GM19238 (cell line): ENCODE results near the gene ANO7.
A peak's percentile ranks its signal among the peaks of the same experiment; 100 is the strongest.

ENCODE experiments used
- DNase-seq: peaks from one replicate; pipeline ENCODE4 v3.0.0; 2011; ENCODE audit warnings: low spot score; ENCODE audit not compliant: insufficient read length

Gene ANO7

DNA sequence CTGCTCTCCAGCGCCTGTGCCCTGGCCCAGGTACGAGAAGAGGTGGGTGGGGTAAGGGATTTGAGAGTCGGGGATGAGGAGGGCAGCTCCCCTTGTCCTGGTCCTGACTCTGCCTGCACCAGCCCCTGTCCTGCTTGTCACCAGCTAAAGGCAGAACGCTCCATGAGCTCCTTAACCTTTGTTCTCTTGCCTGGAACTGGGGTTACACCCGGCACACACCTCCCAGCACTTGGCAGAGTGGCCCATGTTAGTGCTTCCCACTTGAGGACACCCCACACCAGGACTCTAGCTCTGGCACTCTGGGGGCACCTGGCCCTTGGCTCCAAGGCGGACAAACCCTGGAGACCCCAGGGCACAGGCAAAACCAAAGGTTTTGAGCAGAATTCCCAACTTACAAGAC lies 19.2 kb downstream of the ANO7 start:
- no peak for DNase-seq

GRCh38 chr2:241208058-241208457 lies 19.6 kb downstream of the ANO7 start:
- DNase-seq = no peak

DNA sequence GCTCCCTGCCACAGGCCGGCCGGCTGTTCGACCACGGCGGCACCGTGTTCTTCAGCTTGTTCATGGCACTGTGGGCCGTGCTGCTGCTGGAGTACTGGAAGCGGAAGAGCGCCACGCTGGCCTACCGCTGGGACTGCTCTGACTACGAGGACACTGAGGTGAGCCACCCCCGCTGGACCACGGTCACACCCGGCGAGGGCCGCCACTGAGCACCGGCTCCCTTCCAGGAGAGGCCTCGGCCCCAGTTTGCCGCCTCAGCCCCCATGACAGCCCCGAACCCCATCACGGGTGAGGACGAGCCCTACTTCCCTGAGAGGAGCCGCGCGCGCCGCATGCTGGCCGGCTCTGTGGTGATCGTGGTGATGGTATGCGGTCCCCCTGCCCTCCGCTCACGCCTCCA lies 20.8 kb downstream of the ANO7 start:
- DNase-seq = no peak

DNA sequence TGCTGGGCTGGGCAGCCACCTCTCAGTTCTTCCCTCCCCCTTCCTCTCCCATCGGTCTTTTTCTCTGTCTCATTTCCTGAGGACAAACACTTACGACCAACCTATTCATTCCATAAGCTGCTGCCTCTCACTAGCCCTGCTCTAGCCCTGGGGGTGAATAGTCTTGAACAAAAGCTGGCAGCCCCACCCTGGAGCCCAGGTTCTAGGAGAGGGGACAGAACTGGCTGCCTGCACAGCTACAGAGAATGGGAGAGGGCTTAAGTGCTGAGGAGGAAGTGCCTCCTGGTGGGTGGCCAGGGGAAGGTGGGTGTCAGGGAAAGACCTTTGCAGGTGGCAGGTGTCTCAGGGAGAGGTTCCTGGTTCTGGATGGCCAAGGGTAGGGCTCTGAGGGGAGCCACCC lies 22.8 kb downstream of the ANO7 start:
- DNase-seq = no peak

- DNase-seq = no peak
Observed at GRCh38 chr2:241213041-241213440, 24.6 kb downstream of the ANO7 start.

- DNase-seq = no peak
Observed at GRCh38 chr2:241213567-241213966, 25.1 kb downstream of the ANO7 start.

DNA sequence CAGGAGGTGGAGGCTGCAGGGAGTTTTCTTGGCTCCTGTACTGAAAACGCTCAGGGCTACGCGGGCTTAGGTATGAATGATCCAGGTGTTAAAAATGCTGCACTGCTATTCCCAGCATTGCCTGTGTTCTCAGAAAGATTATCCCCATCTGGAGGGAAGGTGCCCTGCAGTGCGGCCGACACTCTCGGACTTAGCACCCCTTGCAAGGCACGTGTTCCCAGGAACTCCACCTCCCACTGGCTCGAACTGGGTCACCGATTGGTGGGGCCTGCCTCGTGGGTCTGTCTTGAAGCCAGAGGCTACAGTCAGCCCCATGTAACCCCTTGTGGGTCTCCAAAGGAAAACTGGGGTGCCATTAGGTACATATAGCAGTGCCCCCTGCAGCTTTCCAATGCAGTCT lies 25.7 kb downstream of the ANO7 start:
- no peak for DNase-seq

DNA sequence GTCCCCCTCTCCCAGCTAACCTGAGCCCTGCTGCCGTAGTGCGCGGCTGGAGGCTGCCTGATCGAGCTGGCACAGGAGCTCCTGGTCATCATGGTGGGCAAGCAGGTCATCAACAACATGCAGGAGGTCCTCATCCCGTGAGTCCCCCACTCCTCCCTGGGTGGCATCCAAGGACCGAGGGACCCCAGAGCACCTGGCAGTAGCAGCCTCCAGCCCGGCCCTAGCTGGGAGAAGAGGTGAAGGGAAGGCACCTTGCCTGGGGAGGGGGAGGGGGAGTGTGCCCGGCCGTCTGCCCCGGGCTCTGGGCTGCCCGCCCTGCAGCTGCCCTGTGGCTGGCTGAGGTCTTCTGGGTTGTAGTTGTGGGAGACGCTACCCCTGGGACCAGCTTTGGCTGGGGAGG lies 26.3 kb downstream of the ANO7 start:
- no peak for DNase-seq

DNA sequence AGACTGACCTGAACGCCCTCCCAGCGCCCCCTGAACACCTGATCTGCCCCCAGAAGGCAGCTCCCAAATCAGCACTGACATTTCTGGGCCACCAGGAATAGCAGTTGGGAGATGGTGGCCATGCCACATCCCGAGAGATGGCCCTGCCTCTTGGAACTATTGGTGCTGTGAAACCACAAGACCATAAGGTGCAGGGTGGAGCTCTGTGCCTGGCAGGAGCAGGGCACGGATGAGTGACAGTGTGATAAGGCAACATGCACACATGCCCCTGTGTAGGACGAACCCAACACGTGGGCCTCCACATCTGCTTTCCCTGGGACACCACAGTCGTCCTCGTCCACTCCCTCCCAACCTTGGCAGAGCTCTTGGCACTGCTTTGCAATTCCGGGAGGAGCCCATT lies 26.9 kb downstream of the ANO7 start:
- DNase-seq = no peak

GRCh38 chr2:241216211-241216761 lies 27.8 kb downstream of the ANO7 start:
- DNase-seq = no peak

- peak; percentile 86 for DNase-seq
Observed at GRCh38 chr2:241217320-241218031, 29.0 kb downstream of the ANO7 start.

- DNase-seq = peak; percentile 53
Observed at GRCh38 chr2:241218131-241219029, 29.9 kb downstream of the ANO7 start.

DNA sequence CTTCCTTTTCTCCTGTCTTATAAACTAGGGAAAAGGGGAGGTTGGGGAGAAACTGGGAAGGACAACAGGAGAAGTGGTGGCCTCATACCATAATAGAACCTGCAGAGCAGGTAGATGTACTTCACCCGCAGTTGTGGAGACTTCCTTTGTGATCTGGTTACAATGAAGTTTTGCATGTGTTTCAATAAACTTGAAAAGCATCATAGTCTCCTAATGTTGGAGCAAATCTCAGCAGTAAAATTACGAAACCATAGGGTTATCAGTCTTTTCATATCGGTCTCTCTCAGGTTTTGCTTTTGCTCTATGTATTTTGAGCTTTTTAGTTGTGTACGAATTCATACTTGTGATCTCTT lies 30.5 kb downstream of the ANO7 start:
- DNase-seq = no peak

- no peak for DNase-seq
Observed at GRCh38 chr2:241219856-241220356, 31.4 kb downstream of the ANO7 start.

GRCh38 chr2:241223211-241224017 lies 34.9 kb downstream of the ANO7 start:
- DNase-seq = no peak

- DNase-seq = no peak
Observed at GRCh38 chr2:241224018-241224850, 35.8 kb downstream of the ANO7 start.

DNA sequence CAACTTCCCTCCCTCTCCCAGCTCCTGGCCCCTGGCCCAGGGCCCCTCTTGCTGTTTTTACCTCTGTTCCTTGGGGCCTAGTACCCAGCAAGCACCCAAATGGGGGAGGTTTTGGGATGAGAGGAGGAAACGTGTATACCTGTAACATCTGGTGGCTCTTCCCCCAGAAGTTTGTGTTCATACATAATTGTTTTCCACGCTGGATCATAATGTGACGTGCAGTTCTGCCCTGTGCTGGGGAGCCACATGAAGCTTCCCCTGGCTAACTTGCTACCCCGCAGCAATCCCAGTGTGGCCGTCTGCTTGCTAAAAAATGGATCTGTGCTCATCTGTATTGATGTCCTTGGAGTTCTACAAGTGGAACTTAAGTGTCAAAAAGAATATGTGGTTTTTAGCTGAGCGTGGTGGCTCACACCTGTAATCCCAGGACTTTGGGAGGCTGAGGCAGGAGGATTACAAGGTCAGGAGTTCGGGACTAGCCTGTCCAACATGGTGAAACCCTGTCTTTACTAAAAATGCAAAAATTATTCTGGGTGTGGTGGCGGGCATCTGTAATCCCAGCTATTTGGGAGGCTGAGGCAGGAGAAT lies 36.5 kb downstream of the ANO7 start:
- DNase-seq = no peak

DNA sequence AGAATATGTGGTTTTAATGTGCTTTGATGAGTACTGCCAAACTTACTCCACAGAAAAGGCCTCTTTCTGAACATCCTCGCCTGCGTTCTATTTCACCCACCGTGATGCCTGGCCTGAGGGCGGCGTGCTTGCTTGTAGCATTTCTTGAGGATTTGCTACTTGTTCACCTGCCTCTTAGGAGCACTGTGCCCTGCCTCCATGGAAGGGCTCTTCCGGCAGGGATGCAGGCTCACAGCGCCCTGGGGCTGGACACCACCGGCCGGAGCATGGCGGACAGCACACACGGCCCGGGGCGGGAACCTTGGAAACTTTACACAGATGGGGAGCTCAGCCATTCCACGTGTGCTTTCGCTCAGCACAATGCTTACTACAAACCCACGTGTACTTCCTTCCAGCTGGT lies 37.1 kb downstream of the ANO7 start:
- DNase-seq = no peak

DNA sequence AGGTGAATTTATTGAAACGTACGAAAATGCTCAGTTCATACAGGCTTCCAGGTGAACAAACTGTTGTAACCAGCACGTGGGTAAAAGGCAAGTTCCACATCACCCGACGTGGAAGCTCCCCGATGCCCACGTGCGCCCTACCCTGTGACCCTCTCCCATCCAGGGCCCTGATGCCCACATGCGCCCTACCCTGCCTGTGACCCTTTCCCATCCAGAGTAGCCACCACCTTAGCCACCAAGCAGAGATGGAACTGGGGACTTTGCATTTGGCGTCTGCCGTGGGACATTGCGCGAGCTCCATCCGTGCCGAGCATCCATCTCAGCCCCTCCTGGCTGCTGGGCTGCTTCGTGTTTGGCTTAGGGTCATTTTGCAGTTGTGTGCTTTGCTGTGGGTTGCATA lies 37.5 kb downstream of the ANO7 start:
- DNase-seq = no peak
